ENCODE results near the gene SARDH. TPM values are rescaled to one million over a fixed set of nuclear protein-coding genes. Genes with fewer than 3 reads are reported as not detected.

The SARDH gene
- total RNA-seq, 4 donors from 2014 or later: 0.10 to 0.29 TPM; not detected in 2

DNA sequence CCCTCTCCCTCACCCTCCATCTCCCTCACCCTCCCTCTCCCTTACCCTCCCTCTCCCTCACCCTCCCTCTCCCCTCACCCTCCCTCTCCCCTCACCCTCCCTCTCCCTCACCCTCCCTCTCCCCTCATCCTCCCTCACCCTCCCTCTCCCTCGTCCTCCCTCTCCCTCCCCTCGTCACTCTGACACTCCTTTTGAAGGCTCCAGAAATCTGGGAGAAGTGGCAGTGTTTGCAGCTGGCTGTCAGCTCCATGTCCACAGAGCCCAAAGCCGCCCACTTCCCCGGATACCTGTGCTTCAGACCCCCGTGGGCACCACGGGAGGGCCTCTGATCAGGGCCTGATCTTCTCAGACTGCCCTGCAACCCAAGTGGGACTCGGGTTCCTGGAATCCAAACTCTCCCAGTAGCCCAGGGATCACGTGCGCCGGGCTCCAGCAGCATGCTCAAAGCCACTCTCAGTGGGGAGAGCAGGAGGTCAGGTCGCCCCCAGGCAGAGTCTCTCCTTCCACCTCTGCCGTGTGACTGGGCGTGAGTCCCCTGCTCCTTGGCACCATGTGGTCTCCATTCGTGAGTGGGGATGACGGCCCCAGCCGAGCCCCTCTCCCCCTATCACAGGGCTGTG is 68.9 kb downstream of the SARDH start:
- no peak for DNase-seq (ENCODE audit: low spot score in 2 of 2)
- H3K4me3 ChIP-seq (ENCODE audit: low read depth, poor library complexity, severe bottlenecking): no peak overlapping the region
- intact Hi-C loops (cut with DNase I; ENCODE audit: low total_unique reads): no loop called here
- TF ChIP-seq POLR2A (IDR thresholded peaks at IDR 0.05): no peak
- TF ChIP-seq, protein P1, sequence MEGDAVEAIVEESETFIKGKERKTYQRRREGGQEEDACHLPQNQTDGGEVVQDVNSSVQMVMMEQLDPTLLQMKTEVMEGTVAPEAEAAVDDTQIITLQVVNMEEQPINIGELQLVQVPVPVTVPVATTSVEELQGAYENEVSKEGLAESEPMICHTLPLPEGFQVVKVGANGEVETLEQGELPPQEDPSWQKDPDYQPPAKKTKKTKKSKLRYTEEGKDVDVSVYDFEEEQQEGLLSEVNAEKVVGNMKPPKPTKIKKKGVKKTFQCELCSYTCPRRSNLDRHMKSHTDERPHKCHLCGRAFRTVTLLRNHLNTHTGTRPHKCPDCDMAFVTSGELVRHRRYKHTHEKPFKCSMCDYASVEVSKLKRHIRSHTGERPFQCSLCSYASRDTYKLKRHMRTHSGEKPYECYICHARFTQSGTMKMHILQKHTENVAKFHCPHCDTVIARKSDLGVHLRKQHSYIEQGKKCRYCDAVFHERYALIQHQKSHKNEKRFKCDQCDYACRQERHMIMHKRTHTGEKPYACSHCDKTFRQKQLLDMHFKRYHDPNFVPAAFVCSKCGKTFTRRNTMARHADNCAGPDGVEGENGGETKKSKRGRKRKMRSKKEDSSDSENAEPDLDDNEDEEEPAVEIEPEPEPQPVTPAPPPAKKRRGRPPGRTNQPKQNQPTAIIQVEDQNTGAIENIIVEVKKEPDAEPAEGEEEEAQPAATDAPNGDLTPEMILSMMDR (IDR thresholded peaks at IDR 0.05): no peak
- 62 to 67% methylated on average over 14 to 15 of the region's 16 CpGs for WGBS, 2 donors

DNA sequence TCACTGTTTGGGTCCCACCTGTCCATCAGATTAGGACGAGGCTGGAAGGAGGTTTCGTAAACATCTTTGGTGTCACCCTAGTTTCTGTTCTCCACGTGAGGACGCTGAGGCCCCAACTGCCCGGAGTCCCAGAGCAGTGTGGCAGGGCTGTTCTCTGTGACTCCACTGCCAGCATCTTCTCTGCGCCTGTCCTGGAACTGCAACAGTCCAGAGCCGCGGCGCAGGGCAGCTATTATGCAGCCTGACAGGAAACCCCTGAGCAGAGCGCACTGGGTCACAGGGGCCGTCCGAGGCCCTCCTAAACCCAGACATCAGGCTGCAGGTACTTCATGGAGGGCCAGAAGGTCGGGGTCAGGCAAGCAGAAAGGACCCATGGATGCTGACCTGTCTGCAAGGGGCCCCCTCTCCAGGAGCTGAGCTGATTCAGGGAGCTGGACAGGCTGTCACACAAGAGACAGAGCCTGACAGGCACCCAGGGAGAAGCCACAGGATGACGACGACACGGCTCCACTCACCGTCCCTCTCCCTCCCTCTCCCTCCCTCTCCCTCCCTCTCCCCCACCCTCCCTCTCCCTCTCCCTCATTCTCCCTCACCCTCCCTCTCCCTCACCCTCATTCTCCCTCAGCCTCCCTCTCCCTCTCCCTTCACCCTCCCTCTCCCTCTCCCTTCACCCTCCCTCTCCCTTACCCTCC is 70.2 kb downstream of the SARDH start:
- H3K4me3 ChIP-seq (ENCODE audit: low read depth, poor library complexity, severe bottlenecking): no peak overlapping the region
- TF ChIP-seq, protein P1 (IDR thresholded peaks at IDR 0.05): no peak
- no peak for TF ChIP-seq POLR2A (IDR thresholded peaks at IDR 0.05)
- WGBS, 2 donors: 60 to 71% methylated on average over 17 of the region's 17 CpGs
- intact Hi-C loops (cut with DNase I; ENCODE audit: low total_unique reads): no loop called here
- DNase-seq (ENCODE audit: low spot score in 2 of 2): no peak

- TF ChIP-seq, protein P1 (IDR thresholded peaks at IDR 0.05): no peak
- TF ChIP-seq POLR2A (IDR thresholded peaks at IDR 0.05): no peak
- no peak overlapping the region for H3K4me3 ChIP-seq (ENCODE audit: low read depth, poor library complexity, severe bottlenecking)
- no peak for DNase-seq (ENCODE audit: low spot score in 2 of 2)
- 69 to 70% methylated on average over 9 to 11 of the region's 11 CpGs for WGBS, 2 donors
- intact Hi-C loops (cut with DNase I; ENCODE audit: low total_unique reads): no loop called here
These were observed 71.3 kb downstream of the SARDH start for GRCh38 chr9:133666845-133667244.

DNA sequence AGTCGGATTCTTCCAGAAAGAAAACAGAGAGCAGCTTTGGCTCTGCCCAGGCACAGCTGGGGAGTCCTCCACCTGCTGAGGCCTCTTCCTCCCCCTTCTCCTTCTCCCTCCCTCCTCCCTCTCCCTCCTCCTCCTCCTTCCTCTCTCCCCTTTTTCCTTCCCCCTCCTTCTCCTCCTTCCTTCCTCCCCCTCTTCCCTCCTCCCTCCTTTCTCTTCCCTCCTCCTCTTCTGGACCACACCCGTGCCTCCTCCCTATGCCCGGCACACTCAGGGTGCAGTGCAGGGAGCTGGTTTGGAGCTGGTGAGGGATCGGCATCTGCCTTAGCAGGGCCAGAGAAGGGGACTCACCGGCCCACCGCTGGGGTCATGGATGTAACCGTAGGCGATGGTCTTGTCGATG is 71.8 kb downstream of the SARDH start:
- H3K4me3 ChIP-seq (ENCODE audit: low read depth, poor library complexity, severe bottlenecking): no peak overlapping the region

GRCh38 chr9:133665535-133665934 is 72.6 kb downstream of the SARDH start:
- WGBS, 2 donors: 82 to 84% methylated on average over 12 of the region's 12 CpGs
- TF ChIP-seq, protein P1 (IDR thresholded peaks at IDR 0.05): no peak
- no peak for TF ChIP-seq POLR2A (IDR thresholded peaks at IDR 0.05)
- no peak overlapping the region for H3K4me3 ChIP-seq (ENCODE audit: low read depth, poor library complexity, severe bottlenecking)
- intact Hi-C loops (cut with DNase I; ENCODE audit: low total_unique reads): no loop called here
- no peak for DNase-seq (ENCODE audit: low spot score in 2 of 2)

More for the DNA sequence above, 71.8 kb downstream of the SARDH start:
- DNase-seq (ENCODE audit: low spot score in 2 of 2): no peak
- intact Hi-C loops (cut with DNase I; ENCODE audit: low total_unique reads): no loop called here
- WGBS, 2 donors: 57 to 65% methylated on average over 9 of the region's 9 CpGs
- no peak for TF ChIP-seq POLR2A (IDR thresholded peaks at IDR 0.05)
- TF ChIP-seq, protein P1 (IDR thresholded peaks at IDR 0.05): no peak
